Measurements from ENCODE around the gene IGSF8.

GRCh38 chr1:160124705-160125478 lies 26.5 kb upstream of the IGSF8 start:
- TF ChIP-seq CTCF (IDR thresholded peaks at IDR 0.05), result no peak
- no peak for TF ChIP-seq POLR2A (IDR thresholded peaks at IDR 0.05)

All from thyroid gland (tissue), 4 donors.